ENCODE measurements around the gene CDH2. TPM values are rescaled to one million over a fixed set of nuclear protein-coding genes. Genes with fewer than 3 reads are reported as not detected.

The CDH2 gene
- total and polyA plus RNA-seq, 2 experiments from 2014 or later, result 81.8 to 117 TPM

GRCh38 chr18:28198620-28199019 lies 21.7 kb upstream of the CDH2 start:
- Histone ChIP-seq H3K79me2 (no peaks in the 10 kb centered on the region), H3K27ac (no peak overlapping the region), H3K9me2 (replicated peaks; ENCODE audit: insufficient read depth) (no peaks in the 10 kb centered on the region), H3K9me3 (ENCODE audit: low read depth) (no peaks in the 10 kb centered on the region), H3K27me3 (no peaks in the 10 kb centered on the region), H2AFZ (no peak overlapping the region), H3K4me1 (ENCODE audit: insufficient read depth) (no peaks in the 10 kb centered on the region), H3K4me2 (no peak overlapping the region), H3K36me3 (replicated peaks; ENCODE audit: insufficient read depth, low read depth) (no peaks in the 10 kb centered on the region), H4K20me1 (ENCODE audit: insufficient read depth, poor library complexity, severe bottlenecking) (no peaks in the 10 kb centered on the region), H3K4me3 (no peak overlapping the region)
- 96% methylated on average over 5 of the region's 5 CpGs for WGBS (ENCODE audit: low lambda C conversion rate, missing lambda C conversion rate)
- TF ChIP-seq CTCF (IDR thresholded peaks at IDR 0.05; ENCODE audit: poor library complexity) (no peak), EZH2 (IDR thresholded peaks at IDR 0.05; ENCODE audit: borderline replicate concordance) (no peak), EZH2phosphoT487 (IDR thresholded peaks at IDR 0.05; ENCODE audit: low read depth, severe bottlenecking, unreplicated experiment) (no peak)
- DNase-seq (ENCODE audit: low spot score), result no peak

GRCh38 chr18:28193177-28193778 lies 16.3 kb upstream of the CDH2 start:
- Histone ChIP-seq H3K36me3 (replicated peaks; ENCODE audit: insufficient read depth, low read depth) (no peaks in the 10 kb centered on the region), H3K79me2 (no peaks in the 10 kb centered on the region), H3K9me3 (ENCODE audit: low read depth) (no peaks in the 10 kb centered on the region), H3K4me2 (no peak overlapping the region), H3K27ac (no peak overlapping the region), H4K20me1 (ENCODE audit: insufficient read depth, poor library complexity, severe bottlenecking) (no peaks in the 10 kb centered on the region), H2AFZ (no peak overlapping the region), H3K4me1 (ENCODE audit: insufficient read depth) (no peaks in the 10 kb centered on the region), H3K4me3 (no peak overlapping the region), H3K9me2 (replicated peaks; ENCODE audit: insufficient read depth) (no peaks in the 10 kb centered on the region), H3K27me3 (no peaks in the 10 kb centered on the region)
- 76% methylated on average over 6 of the region's 6 CpGs for WGBS (ENCODE audit: low lambda C conversion rate, missing lambda C conversion rate)
- TF ChIP-seq CTCF (IDR thresholded peaks at IDR 0.05; ENCODE audit: poor library complexity), result no peak
- no peak for TF ChIP-seq EZH2phosphoT487 (IDR thresholded peaks at IDR 0.05; ENCODE audit: low read depth, severe bottlenecking, unreplicated experiment)
- no peak for TF ChIP-seq EZH2 (IDR thresholded peaks at IDR 0.05; ENCODE audit: borderline replicate concordance)
- no peak for DNase-seq (ENCODE audit: low spot score)

- Histone ChIP-seq H2AFZ (no peak overlapping the region), H3K9me2 (replicated peaks; ENCODE audit: insufficient read depth) (no peaks in the 10 kb centered on the region), H3K27ac (no peak overlapping the region), H4K20me1 (ENCODE audit: insufficient read depth, poor library complexity, severe bottlenecking) (no peaks in the 10 kb centered on the region), H3K4me2 (no peak overlapping the region), H3K4me1 (ENCODE audit: insufficient read depth) (no peaks in the 10 kb centered on the region), H3K27me3 (no peaks in the 10 kb centered on the region), H3K36me3 (replicated peaks; ENCODE audit: insufficient read depth, low read depth) (no peaks in the 10 kb centered on the region), H3K79me2 (no peaks in the 10 kb centered on the region), H3K4me3 (no peak overlapping the region), H3K9me3 (ENCODE audit: low read depth) (no peaks in the 10 kb centered on the region)
- TF ChIP-seq EZH2 (IDR thresholded peaks at IDR 0.05; ENCODE audit: borderline replicate concordance) (no peak), CTCF (IDR thresholded peaks at IDR 0.05; ENCODE audit: poor library complexity) (peak; percentile 45), EZH2phosphoT487 (IDR thresholded peaks at IDR 0.05; ENCODE audit: low read depth, severe bottlenecking, unreplicated experiment) (no peak)
- DNase-seq (ENCODE audit: low spot score), result peak; percentile 61
- 76% methylated on average over 5 of the region's 5 CpGs for WGBS (ENCODE audit: low lambda C conversion rate, missing lambda C conversion rate)
These were observed 12.7 kb upstream of the CDH2 start for GRCh38 chr18:28189400-28190239.
